HG02970 (cell line): ENCODE measurements around the gene UBE2F.
"Not testable (repeated sequence)": the region's sequence is repeated elsewhere in the genome, so short reads cannot be mapped to it uniquely, and the experiment has no call there.

Experiments
- ATAC-seq: cut with Tn5 transposase; IDR thresholded peaks from one replicate; pipeline ENCODE4 v1.9.1; 2021; ENCODE audit warnings: mild to moderate bottlenecking, moderate library complexity, moderate number of reproducible peaks; ENCODE audit not compliant: unreplicated experiment, low FRiP score

UBE2F gene

DNA sequence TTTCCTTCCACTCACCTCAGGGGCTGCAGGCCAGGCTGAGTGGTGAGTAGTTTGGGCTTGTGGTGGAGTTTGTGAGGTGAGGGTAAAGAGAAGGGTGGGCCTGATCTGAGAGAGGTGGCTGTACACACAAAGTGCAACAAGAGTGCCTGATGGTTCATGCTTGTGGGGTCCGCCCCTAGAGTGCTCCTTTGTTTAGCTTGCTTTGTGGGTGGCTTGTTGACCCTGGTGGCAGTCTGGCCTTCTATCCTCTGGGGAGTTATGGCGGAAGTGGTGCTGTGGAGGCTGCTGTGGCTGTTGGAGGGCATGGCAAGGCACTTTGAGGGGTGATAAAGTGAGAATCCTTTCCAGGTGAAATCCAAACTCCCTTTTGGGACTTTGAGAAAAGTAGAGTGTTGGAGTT lies 10.6 kb downstream of the UBE2F start:
- ATAC-seq = no peak

DNA sequence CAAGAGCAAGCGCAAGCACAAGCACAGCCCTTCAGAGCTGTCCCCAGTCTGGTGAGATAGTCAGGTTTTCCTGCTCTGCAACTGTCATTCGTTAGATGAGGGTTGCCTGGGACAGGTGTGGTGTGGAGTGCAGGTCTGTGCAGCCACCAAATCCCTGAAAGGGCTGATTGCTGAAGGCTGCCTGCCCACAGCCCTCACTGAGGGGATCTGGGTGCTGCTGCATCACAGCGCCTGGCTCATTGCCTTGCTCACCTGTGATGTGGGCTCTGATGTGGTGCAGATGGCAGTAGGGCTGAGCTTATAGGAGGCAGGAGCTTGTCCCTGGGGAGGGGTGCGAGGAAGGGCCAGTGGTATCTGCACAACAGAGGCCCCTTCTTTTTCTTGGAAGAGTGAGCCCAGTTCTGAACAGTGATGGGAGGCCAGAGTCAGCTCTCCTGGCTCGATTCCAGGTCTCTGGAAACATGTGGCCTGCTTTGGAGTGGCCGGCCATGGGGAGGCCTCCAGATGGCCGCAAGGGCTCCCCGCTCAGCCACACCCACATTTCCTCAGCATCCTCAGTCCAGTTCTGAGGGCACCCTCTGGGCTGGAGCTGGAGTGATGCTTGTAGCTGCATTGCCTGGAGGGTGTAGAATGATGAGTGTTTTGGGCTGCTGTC lies 11.4 kb downstream of the UBE2F start:
- ATAC-seq = no peak

DNA sequence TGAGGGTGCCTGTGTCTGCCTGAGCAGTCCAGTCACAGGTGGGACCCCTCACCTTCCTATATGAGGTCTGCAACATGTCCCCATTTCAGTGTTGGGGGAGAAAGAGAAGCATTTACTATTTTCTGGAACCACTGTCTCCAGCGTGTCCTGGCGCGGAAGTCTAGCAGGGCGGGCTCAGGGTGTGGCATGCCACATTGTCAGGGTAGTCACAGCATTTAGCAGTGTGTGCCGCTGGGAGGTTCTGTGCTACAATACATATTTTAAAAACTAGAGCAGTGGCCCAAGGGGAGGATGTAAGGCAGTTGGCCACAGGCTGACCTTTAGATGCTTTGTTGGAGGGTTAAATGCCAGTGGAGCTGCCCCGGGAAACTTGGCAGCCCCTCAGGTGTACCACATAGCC lies 12.5 kb downstream of the UBE2F start:
- ATAC-seq = no peak

DNA sequence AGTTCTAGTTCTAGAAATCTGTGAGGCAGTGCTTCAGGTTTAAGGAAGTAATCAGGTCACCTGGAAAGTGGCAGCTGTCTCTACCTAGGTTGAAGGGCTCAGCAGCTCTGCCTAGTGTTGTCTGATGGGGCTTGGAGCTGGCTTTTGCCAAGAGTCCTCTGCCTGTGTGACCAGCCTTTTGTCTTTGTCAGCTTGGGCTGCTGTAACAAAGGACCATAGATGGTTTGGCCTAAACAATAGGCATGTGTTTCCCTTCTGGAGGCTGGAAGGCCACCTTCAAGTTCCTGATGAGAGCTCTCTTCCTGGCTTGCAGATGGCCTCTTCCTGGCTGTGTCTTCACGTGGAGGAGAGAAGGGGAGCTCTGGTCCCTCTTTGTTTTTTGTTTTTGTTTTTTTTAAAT lies 13.3 kb downstream of the UBE2F start:
- ATAC-seq = no peak

DNA sequence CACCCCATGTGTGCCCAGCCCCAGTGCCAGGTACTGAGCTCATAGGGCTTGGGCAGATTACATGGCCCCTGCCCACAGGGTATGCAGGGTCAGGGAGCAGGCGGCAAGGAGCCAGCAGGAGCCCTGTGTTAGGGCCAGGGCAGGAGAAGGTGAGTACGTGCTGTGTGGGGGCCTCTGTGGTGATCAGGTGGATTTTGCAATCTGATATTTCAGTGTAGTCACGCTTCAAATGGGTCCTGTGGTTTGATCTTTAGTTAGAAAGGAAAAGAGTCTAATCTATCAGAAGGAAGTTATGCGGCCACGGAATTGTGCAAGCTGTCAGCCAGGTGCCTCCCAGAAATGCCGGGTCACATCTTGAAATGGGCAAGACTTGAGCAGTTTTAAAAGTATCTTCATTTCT lies 13.9 kb downstream of the UBE2F start:
- no peak for ATAC-seq

DNA sequence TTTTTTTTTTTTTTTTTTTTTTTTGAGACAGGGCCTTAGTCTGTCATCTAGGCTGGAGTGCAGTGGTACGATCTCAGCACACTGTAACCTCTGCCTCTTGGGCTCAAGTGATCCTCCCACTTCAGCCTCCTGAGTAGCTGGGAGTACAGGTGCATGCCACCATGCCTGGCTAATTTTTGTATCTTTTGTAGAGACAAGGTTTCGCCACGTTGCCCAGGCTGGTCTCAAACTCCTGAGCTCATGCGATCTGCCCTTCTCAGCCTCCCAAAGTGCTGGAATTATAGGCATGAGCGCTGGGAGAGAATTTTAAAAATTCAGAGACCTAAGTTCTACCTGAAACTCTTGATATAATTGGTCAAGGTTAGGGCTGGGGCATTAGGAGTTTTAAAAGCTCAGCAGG lies 14.8 kb downstream of the UBE2F start:
- ATAC-seq = not testable (repeated sequence)

DNA sequence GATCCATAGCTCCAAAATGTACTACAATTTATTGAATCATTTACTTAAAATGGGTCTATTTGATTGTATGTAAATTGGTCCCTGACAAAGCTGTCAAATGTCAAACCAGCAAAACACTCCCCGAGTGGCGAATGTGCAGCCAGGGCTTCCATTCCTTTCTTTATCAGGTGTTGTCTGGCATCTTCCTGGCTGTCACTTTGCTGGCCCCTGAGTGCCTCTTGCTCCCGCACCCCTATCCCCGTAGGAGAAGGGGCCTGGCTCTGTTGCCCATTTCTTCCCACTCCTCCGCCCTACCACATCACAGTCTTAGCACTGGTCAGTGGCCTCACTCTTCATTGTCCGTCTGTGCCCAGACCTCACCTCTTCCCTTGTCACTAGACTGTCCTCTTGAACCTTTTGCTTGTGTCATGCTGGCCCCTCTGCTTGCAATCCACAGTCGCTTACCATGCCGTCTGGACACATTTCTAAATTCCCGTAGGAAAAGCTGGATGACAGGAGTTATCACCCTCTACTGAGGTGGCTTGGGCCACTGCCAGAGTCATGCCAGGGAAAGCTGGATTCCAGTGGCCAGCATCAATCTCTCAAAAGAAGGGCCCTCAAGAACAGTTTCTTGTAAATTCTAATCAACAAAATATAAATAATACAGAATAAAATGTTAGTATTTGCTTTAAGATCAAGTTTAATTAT lies 15.4 kb downstream of the UBE2F start:
- ATAC-seq = no peak

DNA sequence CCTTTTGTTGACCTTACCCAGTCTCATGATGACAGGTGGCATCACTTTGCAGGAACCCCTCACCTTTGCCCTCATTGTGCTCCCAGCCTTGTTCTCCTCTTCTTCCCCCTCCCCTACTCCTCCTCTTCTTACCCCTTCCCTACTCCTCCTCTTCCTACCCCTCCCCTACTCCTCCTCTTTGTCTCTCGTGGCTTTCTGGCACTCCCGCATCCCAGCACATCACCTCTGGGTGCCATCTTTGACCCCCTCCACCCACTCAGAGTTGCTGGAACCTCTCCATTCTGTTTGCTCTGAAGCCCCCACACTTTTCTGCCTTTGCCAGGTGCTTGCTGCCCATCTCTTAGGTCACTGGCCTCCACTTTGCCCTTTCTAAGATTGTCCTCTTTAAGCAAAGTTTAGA lies 17.1 kb downstream of the UBE2F start:
- ATAC-seq = no peak

DNA sequence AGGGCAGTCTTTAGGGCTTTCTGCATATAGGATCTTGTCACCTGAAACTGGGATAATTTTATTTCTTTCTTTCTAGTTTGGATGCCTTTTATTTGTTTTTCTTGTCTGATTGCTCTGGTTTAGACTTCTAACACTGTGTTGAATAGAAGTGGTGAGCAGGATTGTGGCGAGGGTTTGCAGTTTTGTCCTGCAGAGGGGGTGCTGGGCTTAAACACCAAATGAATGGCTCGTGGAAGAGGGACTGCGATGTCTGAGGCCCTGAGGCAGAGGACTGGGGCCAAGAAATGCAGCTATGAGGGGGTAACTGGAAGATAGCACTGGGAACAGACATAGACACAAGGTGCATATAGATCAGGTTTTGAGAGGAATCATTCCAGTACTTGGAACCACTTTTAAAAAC lies 20.5 kb downstream of the UBE2F start:
- ATAC-seq = no peak

DNA sequence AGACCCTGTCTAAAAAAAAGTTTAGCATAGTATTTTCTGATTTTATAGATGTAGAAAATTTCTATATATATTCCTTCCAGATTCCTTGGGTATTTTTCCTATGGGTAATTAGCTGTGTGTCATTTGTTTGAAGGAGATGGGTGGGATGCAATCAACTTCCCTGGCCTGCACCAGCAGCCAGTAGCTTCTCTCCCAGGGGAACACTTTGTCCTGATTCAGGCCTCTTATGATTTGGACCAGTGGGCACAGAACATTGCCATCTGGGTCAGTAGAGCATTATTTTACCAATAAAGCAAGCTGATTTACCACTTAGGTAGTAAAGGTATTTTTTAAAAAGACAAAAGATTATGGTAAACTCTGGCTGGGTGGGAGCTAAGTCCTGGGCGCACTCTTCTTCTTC lies 26.9 kb downstream of the UBE2F start:
- ATAC-seq = no peak

DNA sequence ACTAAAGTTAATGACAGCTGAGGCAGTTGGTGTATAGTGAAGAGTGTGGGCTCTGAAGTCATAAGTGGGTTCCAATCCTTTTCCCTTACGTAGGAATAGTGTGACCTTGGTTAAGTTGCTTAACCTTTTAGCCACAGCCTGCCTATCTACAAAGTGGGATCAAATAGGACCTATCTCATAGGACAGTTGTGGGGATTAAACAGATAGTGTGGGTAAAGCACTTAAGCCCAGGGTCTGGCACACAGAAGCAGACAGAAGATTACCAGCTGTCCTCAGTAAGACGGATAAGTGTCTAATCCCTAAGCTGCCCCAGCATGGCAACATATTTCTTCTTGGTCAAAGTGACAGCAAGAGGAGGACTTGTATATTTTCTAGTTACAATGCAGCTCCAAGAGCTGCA lies 28.2 kb downstream of the UBE2F start:
- ATAC-seq = no peak

DNA sequence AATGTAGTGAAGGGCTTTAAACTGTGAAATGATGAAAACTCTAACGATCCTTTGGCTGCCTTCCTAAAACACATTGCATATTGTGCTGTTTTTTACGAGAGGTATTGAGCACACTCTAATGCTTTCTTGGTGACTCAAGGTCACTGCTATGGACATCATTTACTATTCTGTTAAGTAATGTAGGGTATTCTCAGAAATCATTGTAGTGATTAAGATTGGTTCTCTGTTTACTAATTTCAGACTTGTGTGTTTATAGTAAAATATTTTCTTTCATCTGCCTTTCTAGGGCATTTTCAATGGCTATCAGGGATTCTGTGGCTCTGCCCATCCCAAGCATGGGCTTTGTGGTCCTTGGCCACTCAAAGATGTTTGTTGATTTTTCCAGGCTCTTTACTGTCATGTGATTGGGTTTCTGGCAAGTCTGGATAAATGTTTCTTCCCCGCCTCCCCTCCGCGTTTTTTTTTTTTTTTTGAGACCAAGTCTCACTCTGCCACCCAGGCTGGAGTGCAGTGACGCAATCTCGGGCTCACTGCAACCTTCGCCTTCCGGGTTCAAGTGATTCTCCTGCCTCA lies 29.3 kb downstream of the UBE2F start:
- no peak for ATAC-seq

DNA sequence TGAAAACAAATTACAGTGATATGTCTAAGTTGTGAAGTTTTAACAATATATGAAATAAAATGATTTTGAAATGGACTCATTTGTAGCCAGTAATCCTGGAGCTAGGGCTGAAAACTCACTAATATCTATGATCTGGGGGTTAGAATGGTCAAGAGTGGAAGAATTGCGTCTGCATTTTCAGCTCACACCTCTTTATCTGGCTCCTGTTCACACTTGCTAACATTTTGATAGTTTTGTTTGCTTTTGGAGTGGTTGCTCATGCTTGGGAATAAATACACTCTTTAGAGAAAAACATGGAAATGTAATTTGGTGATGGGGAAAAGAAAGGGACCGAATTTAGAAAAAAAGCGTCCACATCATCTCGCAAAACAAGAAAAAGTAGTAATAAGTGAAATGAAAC lies 30.7 kb downstream of the UBE2F start:
- ATAC-seq = no peak

DNA sequence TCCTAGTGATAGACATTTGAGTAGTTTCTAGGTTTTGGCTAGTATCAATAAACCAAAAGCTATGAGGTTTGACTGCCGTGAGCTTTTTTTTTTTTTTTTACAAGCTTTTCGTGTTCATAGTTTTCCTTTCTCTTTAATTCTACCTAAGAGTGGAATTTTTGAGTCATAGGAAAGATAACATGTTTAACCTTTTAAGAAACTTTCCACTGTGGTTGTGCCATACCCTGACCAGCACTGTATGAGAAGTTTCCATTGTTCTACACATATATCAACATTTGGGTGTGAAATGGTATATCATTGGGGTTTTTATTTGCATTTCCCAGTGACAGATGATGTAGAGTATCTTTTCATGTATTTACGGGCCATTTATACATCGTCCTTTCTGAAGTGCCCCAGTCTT lies 31.7 kb downstream of the UBE2F start:
- ATAC-seq = peak; percentile 74

DNA sequence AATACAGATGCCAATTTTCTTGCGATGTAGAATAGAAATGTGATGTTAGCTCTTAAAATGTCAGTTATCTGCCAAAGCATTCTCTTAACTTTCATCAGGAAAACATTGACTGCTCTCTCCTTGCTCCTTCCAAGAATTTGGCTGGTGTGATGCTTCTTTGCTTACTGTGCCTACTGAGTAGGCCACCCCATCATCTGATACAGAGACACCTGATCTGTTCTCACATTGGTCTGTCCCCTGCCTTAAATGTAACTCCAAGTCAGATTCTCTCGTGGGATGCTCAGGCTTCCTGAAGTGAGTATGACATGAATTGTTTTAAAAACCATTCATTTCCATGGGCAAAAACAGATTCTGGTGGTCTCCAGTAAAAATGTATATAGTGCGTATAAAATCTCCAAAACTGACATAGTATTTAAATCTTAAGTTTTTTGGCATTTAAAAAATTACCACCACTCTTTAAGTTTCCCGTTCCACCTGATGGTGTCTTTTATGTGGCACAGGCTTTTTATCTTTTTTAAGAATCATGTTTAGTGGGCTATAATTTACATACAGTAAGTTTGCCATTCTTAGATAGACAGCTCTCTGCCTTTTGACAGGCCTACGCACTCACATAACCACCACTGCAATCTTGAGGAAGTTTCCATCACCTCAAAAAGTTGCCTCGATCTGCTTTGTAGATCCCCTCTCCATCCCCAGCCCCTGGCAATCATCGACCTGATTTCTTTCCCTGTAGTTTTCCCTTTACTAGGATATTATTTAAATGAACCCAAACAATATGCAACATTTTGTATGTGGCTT lies 36.6 kb downstream of the UBE2F start:
- ATAC-seq = no peak

DNA sequence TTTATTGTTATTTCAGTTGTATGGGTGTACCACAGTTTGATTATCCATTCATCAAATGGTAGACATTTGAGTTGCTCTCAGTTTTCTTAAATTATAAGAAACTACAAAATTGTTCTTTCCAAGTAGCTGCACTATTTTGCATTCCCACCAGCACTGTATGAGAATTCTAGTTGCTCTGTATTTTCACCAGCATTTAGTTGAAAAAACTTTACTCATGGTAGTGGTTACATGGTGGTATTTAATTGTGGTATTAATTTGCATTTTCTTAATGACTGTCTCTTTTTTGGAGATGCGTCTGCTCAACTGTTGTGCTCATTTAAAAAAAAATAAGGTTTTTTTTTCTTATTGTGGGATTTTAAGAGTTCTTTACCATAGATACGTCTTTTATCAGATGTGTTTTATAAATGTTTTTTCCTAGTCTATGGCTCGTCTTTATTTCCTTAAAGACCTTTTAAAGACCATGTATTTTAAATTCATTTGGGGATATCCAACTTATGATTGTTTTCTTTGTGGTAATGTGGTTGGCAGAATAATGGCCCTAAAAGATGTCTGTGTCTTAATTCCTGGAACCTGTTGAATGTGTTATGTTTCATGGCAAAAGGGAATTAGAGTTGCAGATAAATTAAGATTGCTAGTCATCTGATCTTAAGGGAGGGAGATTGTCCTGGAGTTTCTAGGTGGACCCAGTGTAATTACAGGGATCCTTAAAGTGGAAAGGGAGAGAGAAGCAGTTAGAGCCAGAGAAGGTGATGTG lies 37.4 kb downstream of the UBE2F start:
- no peak for ATAC-seq

DNA sequence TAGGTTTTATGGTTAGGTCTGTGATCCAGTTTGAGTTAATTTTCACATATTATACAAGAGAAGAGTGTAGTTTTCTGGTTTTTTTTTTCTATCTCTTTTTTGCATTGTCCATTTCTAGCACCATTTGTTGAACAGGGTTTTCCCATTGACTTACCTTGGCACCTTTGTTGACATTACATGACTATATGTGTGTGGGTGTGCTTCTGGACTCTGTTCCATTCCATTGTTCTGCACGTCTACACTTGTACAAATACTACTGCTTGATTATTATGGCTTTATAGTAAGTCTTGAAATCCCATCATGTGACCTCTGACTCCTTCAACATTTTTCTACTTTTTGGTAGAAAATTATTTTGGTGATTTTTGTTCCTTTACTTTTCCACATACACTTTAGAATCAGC lies 38.7 kb downstream of the UBE2F start:
- no peak for ATAC-seq

DNA sequence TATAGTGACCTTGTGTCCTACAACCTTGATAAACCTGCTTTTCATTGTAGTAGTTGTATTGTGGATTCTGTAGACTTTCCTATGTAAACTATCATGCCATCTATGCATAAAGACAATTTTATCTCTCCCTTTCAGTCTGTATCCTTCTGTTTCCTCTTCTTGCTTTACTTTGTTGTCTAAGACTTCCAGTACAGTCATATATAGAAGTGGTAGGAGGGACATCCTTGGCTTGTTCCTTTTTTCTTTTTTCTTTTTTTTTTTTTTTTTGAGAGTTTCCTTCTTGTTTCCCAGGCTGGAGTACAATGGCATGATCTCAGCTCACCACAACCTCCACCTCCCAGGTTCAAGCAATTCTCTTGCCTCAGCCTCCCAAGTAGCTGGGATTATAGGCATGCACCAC lies 39.7 kb downstream of the UBE2F start:
- no peak for ATAC-seq

DNA sequence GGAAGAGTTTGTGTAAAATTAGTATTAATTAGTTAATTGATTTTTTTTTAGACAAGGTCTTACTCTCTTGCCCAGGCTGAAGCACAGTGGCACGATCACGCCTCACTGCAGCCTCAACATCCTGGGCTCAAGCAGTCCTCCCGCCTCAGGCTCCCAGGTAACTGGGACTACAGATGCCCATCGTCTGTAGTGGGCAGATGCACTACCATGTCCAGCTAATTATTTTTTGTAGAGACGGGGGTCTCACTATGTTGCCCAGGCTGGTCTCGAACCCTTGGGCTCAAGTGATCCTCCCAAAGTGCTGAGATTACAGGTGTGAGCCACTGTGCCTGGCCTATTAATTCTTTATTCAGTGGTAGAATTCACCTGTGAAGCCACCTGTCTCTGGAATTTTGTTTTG lies 41.1 kb downstream of the UBE2F start:
- no peak for ATAC-seq

DNA sequence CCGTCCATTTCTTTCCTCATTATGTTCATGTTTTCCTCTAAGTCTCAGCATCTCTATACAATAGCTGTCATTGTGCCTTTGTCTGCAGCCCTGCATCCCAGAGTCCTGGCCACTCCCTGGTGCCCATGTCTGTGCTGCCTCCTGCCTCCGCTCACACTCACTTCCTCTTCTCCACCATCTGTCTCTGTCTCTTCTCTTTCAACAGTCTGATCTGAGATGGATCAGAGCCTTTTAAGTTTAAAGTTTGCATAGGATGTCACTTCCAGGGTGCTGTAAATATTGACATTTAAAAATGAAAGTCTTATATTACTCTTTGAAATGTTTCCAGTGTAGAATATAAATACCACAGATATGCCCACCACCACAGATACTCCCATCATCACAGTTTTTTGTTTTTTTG lies 42.7 kb downstream of the UBE2F start:
- ATAC-seq = no peak

DNA sequence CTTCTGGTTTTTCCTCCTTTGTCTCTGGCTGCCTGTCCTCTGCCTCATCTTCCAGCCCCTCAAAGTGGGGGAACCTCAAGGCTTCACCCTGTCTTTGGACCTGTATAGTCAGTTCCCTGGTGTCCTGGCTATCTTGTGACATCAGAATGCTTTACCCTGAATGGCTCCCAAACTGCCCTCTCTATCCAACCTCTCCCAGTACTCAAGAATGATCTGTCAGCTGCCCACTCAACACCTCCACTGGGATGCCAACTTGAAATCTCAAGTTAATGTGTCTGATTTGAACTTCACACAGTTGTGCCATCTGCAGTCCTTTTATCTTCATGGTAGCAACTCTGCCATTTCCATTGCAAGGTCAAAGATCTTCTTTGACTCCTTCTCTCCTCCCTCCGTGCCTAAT lies 43.8 kb downstream of the UBE2F start:
- ATAC-seq = no peak
